ENCODE measurements around the gene LORICRIN. TPM values are rescaled to one million over a fixed set of nuclear protein-coding genes. Genes with fewer than 3 reads are reported as not detected.

Gene LORICRIN
- total and polyA plus RNA-seq, 9 of the 15 experiments (the other 6 are each of a cell fraction or from before 2014, with no cell fraction given), result not detected

- no peak overlapping the region for H3K27ac ChIP-seq (ENCODE audit: extremely low read depth, low read depth, low read length)
- no peak overlapping the region for H3K4me3 ChIP-seq
- no peaks in the 10 kb centered on the region for H4K20me1 ChIP-seq (replicated peaks; ENCODE audit: control insufficient read depth, insufficient read depth, low read length)
- in situ Hi-C loops (cut with MboI) (loop anchor here (10.0 kb wide), 2 partner anchors 354 to 574 kb away; partner anchors contain the start of gene SMCP), intact Hi-C loops (cut with micrococcal nuclease) (loop anchor here (10.0 kb wide), 1 partner anchor 354 kb away; the partner anchor contains the start of gene SMCP)
- H3K9ac ChIP-seq (ENCODE audit: insufficient read depth in 1 of 2, low read depth in 2 of 2, low read length in 2 of 2), result no peak overlapping the region
- ChIA-PET POLR2A (interaction anchor here (0.6 to 0.7 kb wide), 2 partner anchors 10 to 30 kb away, joined by 3 to 4 read pairs; no protein-coding TSS in a partner anchor), CTCF (ENCODE audit: low intra/inter-chr PET ratio) (interaction anchor here (2.3 kb wide), 1 partner anchor 357 kb away, joined by 14 read pairs; no protein-coding TSS in a partner anchor)
- H3K36me3 ChIP-seq (ENCODE audit: control insufficient read depth, insufficient read depth, low read length), result no peaks in the 10 kb centered on the region
- no peaks in the 10 kb centered on the region for H3K4me1 ChIP-seq (replicated peaks in 1 of 2; ENCODE audit: control insufficient read depth in 2 of 2, insufficient read depth in 2 of 2, low read length in 2 of 2)
- H3K4me2 ChIP-seq (ENCODE audit: insufficient read depth, low read length), result no peak overlapping the region
- H3K9me3 ChIP-seq (replicated peaks; ENCODE audit: control insufficient read depth, insufficient read depth, low read depth, low read length), result no peaks in the 10 kb centered on the region; the same call in 1 of the 2 replicates
- BruUV-seq (replicated peaks), result no TSS peak
- H3K27me3 ChIP-seq (ENCODE audit: control insufficient read depth in 2 of 2, insufficient read depth in 2 of 2, low read length in 2 of 2), result peaks cover 2 to 9% of the 10 kb centered on the region in 2 experiments; a peak in 1 of 5 replicates
- FAIRE-seq (no peak), ATAC-seq (no peak), DNase-seq (ENCODE audit: extremely low read depth in 1 of 4, low spot score in 3 of 4) (no peak)
- no peaks in the 10 kb centered on the region for H3K9me1 ChIP-seq (ENCODE audit: control insufficient read depth, insufficient read depth, low read length)
- no peak overlapping the region for H2AFZ ChIP-seq (ENCODE audit: low read depth, low read length)
- H3K79me2 ChIP-seq (ENCODE audit: control insufficient read depth, insufficient read depth, low read length), result no peaks in the 10 kb centered on the region
- WGBS (ENCODE audit: insufficient coverage, low coverage, missing lambda C conversion rate), result 6% methylated on average over 1 of the region's 1 CpG
- TF ChIP-seq PBX2 (CRISPR knock-in tag; IDR thresholded peaks at IDR 0.05; ENCODE audit: low read depth), result no peak
- TF ChIP-seq PBX2 (tag; conservative IDR thresholded peaks at IDR 0.05; ENCODE audit: low read depth), result no peak
- no peak for TF ChIP-seq ZNF217 (CRISPR knock-in tag; IDR thresholded peaks at IDR 0.05)
- TF ChIP-seq, protein P1, sequence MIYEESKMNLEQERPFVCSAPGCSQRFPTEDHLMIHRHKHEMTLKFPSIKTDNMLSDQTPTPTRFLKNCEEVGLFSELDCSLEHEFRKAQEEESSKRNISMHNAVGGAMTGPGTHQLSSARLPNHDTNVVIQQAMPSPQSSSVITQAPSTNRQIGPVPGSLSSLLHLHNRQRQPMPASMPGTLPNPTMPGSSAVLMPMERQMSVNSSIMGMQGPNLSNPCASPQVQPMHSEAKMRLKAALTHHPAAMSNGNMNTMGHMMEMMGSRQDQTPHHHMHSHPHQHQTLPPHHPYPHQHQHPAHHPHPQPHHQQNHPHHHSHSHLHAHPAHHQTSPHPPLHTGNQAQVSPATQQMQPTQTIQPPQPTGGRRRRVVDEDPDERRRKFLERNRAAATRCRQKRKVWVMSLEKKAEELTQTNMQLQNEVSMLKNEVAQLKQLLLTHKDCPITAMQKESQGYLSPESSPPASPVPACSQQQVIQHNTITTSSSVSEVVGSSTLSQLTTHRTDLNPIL (CRISPR knock-in tag; IDR thresholded peaks at IDR 0.05), result no peak
- TF ChIP-seq EZH2 (IDR thresholded peaks at IDR 0.05; ENCODE audit: borderline replicate concordance, low read depth, low read length), result no peak
- TF ChIP-seq, protein P2, sequence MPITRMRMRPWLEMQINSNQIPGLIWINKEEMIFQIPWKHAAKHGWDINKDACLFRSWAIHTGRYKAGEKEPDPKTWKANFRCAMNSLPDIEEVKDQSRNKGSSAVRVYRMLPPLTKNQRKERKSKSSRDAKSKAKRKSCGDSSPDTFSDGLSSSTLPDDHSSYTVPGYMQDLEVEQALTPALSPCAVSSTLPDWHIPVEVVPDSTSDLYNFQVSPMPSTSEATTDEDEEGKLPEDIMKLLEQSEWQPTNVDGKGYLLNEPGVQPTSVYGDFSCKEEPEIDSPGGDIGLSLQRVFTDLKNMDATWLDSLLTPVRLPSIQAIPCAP (CRISPR knock-in tag; IDR thresholded peaks at IDR 0.05; ENCODE audit: borderline replicate concordance), result no peak
- TF ChIP-seq, protein P3, sequence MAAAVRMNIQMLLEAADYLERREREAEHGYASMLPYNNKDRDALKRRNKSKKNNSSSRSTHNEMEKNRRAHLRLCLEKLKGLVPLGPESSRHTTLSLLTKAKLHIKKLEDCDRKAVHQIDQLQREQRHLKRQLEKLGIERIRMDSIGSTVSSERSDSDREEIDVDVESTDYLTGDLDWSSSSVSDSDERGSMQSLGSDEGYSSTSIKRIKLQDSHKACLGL (CRISPR knock-in tag; IDR thresholded peaks at IDR 0.05; ENCODE audit: borderline replicate concordance, poor library complexity, severe bottlenecking), result no peak
- no peak for TF ChIP-seq ZNF655 (CRISPR knock-in tag; IDR thresholded peaks at IDR 0.05)
- no peak for TF ChIP-seq HEY1 (CRISPR knock-in tag; IDR thresholded peaks at IDR 0.05; ENCODE audit: borderline replicate concordance)
- no peak for TF ChIP-seq SAFB (IDR thresholded peaks at IDR 0.05; ENCODE audit: borderline replicate concordance, low read depth, low read length)
- TF ChIP-seq ETV1 (tag; conservative IDR thresholded peaks at IDR 0.05; ENCODE audit: low read depth), result no peak
- TF ChIP-seq, protein P4, sequence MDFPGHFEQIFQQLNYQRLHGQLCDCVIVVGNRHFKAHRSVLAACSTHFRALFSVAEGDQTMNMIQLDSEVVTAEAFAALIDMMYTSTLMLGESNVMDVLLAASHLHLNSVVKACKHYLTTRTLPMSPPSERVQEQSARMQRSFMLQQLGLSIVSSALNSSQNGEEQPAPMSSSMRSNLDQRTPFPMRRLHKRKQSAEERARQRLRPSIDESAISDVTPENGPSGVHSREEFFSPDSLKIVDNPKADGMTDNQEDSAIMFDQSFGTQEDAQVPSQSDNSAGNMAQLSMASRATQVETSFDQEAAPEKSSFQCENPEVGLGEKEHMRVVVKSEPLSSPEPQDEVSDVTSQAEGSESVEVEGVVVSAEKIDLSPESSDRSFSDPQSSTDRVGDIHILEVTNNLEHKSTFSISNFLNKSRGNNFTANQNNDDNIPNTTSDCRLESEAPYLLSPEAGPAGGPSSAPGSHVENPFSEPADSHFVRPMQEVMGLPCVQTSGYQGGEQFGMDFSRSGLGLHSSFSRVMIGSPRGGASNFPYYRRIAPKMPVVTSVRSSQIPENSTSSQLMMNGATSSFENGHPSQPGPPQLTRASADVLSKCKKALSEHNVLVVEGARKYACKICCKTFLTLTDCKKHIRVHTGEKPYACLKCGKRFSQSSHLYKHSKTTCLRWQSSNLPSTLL (IDR thresholded peaks at IDR 0.05), result no peak
Measured at GRCh38 chr1:153228491-153228890, 31.0 kb upstream of the LORICRIN start.
